Activated CD8-positive, alpha-beta memory T cell treated with anti-CD3 and anti-CD28 coated beads, Interleukin-2, amount 50 U/mL, for 4 hours (primary cell): ENCODE results near the gene NTF4.
"Not testable (repeated sequence)": the region's sequence is repeated elsewhere in the genome, so short reads cannot be mapped to it uniquely, and the experiment has no call there.

ENCODE experiments used
- DNase-seq: peaks from one replicate; pipeline ENCODE4 v3.0.0-alpha.2; 2020

Gene NTF4

GRCh38 chr19:49019242-49019932 is 45.2 kb downstream of the NTF4 start:
- peak; percentile 69 for DNase-seq

DNA sequence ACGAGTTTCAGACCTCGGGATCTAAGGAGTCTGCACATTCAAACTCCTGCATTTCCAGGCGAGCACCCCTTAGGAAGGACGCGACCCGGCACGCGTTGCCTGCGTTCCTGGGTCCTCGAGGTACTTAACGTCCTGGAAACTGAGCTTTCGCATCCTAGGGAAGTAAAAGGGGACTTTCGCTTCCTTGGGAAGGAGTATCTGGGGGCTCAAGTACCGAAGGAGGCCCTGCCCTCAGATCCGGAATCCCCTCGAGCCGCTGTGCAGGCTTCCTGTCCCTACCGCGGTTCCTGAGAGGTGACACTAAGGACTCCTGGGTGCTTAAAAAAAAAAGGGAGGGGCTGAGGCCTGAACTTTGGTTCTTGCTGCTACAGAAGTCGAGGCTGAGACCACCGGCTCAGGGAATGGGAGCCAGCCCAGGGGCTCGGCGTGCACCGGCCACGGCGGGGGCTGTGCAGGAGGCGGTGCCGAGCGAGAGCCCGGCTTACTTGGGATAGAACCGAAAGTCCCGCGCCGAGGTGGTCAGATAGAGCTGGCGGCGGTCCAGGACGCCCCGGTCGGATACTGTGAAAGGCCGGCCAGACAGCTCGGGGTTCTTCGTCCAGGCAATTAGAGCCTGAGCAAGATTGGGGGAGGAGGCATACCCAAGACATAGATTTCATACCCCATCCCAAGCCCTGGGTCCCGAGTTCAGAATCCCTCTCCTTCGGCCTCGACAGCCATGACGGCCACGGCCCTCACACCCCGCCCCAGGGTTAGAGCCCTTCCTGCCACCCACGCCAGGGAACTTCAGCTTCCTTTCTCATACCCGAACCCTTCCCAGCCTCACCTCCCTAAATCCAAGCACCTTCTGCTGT is 46.0 kb downstream of the NTF4 start:
- DNase-seq: not testable (repeated sequence)

DNA sequence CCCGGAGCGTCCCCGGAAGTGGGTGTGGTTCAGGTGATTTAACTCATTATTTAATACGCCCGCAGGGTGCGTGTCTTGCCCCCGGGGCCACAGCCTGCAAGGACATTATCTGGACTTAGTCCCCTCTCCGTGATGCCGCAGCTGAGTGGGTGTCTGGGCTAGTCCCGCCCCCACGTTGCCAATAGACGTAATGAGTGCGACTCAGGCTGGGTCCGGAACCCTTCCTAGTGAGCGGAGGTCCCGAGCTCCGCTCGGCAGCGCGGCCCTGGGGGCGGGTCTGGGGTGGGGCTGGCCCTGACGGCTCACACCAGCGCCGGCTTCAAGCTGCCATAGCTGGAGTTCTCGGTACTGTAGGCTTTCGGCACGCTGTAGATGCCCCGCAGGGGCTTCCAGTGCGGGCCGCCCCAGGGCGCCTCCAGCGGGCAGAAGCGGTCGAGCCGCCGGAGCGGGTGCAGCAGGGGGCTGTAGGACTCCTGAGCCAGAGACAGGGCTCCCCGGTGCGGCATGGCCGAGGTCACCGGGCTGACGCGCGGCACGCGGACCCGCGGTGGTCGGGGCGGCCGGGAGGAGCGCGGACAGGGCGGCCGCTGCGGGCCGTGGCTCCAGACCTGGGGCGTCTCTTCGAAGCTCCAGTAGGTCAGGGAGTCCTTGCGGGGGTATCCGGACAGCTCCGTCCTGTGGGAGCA is 46.8 kb downstream of the NTF4 start:
- peak; percentile 69 for DNase-seq

GRCh38 chr19:49017041-49017665 is 47.5 kb downstream of the NTF4 start, which contains the start of gene LHB:
Gene LHB, minus strand, starts transcription at chr19:49017091. Its CDS starts 10 bp downstream, at chr19:49017081.
- no peak for DNase-seq

DNA sequence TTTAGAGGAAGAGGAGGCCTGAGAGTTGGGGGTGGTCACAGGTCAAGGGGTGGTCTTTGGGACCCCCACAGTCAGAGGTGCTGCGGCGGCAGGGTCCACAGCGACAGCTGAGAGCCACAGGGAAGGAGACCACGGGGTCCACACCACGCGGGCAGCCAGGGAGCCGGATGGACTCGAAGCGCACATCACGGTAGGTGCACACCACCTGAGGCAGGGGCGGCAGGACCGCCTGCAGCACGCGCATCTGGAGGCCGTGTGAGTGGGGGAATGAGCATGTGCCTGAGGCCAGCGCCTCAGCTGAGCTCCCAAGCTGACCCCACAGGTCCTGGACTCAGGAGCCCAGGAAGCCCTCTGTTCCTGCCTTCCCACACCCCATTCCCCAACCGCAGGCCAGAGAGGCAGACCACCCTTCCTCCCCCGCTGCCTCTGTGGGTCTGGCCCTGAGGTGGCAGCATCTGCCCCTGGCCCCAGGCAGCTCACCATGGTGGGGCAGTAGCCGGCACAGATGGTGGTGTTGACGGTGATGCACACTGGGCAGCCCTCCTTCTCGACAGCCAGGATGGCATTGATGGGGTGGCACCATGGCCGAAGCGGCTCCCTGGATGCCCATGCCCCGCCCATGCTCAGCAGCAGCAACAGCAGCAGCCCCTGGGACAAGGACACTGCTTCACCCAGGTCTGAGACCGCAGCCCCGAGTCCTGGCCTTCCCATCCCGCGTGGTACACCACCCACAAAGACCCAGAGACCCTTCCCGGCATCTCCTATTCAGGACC is 48.4 kb downstream of the NTF4 start:
- DNase-seq: no peak

- no peak for DNase-seq
Observed at GRCh38 chr19:49014870-49015255, 49.8 kb downstream of the NTF4 start.

- DNase-seq: no peak
Observed at GRCh38 chr19:49014123-49014869, 50.3 kb downstream of the NTF4 start.

DNA sequence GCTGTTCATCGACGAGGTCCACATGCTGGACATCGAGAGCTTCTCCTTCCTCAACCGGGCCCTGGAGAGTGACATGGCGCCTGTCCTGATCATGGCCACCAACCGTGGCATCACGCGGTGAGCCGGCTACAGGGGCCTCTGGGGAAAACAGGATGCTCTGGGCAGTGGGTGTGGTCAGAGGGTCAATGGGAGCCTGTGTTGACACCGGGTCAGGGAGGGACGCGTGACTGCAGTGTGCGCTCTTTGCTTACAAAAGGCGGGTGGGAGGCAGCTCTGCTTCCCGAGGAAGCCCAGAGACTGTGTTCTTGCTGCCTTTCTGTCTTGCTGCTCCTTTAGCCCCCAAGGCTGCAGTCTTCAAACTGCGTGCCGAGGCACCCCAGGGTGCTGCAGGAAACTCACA is 53.4 kb downstream of the NTF4 start:
- no peak for DNase-seq
